Omental fat pad (tissue), 4 donors: Measurements from ENCODE around the gene ADGRG1. TPM values are rescaled to one million over a fixed set of nuclear protein-coding genes. Genes with fewer than 3 reads are reported as not detected.

Experiments used
- ATAC-seq: fragments of 150-250 bp; one replicate; pipeline ENCODE4 v1.9.1; 2016; ENCODE audit warnings: mild to moderate bottlenecking, moderate library complexity; ENCODE audit not compliant: low FRiP score
- DNase-seq: peaks from one replicate; pipeline ENCODE4 v3.0.0-alpha.2; 2019; ENCODE audit warnings: low spot score
- total RNA-seq, 4 donors: library from RNA; depleted of rRNA; stranded (reverse); fragments of >200 nt; gene quantifications; one replicate each; pipeline ENCODE4 v1.1.0, GENCODE V29; 2016
- TF ChIP-seq, protein P1 (sequence below), 3 donors: fragments of 450-650 bp; IDR thresholded peaks; one replicate each; pipeline ENCODE4 v1.5.1; 2016 to 2017; ENCODE audit warnings: antibody characterized with exemption in 3 of 3, mild to moderate bottlenecking in 3 of 3, moderate library complexity in 2 of 3

Gene ADGRG1
- total RNA-seq, 4 donors from 2014 or later, result 15.3 to 99.1 (median 70.5) TPM

DNA sequence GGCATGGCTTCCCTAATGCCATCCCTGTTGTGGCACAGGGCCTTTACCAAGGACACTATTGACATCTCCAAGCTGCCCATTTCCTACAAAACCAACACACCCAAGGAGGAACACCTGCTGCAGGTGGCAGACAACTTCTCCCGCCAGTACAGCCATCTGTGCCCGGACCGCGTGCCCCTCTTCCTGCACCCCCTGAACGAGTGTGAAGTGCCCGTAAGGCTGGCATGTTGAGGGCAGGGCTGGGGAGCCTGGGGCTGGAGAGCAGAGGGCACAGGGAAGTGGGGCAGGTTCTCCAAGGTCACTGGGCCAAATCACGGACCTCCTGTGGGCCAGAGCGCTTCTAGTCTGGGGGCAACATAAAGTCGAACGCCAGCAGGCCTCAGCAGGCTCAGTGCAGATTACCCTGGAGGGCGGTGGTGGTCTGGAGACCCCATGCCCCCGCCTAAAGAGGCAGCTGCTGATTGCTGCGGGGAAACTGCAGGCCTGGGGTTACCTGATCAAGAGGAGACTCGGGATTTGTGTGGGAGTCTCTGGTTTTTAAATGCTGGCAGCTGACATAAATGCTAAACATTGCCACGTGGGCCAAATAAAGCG, 70.5 kb downstream of the ADGRG1 start:
- ATAC-seq, result no peak
- TF ChIP-seq, protein P1, sequence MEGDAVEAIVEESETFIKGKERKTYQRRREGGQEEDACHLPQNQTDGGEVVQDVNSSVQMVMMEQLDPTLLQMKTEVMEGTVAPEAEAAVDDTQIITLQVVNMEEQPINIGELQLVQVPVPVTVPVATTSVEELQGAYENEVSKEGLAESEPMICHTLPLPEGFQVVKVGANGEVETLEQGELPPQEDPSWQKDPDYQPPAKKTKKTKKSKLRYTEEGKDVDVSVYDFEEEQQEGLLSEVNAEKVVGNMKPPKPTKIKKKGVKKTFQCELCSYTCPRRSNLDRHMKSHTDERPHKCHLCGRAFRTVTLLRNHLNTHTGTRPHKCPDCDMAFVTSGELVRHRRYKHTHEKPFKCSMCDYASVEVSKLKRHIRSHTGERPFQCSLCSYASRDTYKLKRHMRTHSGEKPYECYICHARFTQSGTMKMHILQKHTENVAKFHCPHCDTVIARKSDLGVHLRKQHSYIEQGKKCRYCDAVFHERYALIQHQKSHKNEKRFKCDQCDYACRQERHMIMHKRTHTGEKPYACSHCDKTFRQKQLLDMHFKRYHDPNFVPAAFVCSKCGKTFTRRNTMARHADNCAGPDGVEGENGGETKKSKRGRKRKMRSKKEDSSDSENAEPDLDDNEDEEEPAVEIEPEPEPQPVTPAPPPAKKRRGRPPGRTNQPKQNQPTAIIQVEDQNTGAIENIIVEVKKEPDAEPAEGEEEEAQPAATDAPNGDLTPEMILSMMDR (IDR thresholded peaks at IDR 0.05), result no peak
- no peak for DNase-seq

DNA sequence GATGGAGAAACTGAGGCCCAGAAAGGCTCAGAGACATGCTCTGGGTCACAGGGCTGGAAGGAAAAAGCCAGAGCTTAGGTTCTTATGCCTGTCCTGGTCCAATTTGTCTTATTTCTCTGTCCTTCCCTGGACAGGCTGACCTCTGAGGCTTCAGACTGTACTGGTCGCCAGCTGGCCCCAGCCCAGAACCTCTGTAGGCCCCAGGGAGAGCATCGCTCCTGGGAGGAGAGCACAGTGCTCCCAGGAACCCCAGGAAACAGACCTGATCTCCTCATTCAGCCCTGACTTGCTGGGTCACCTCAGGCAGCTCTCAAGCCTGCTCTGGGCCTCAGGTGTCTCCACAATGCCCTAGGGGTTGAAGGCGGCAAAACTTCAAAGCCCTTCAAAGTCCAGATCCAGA, 71.1 kb downstream of the ADGRG1 start:
- ATAC-seq (no peak), DNase-seq (no peak)
- TF ChIP-seq, protein P1 (IDR thresholded peaks at IDR 0.05), result no peak

DNA sequence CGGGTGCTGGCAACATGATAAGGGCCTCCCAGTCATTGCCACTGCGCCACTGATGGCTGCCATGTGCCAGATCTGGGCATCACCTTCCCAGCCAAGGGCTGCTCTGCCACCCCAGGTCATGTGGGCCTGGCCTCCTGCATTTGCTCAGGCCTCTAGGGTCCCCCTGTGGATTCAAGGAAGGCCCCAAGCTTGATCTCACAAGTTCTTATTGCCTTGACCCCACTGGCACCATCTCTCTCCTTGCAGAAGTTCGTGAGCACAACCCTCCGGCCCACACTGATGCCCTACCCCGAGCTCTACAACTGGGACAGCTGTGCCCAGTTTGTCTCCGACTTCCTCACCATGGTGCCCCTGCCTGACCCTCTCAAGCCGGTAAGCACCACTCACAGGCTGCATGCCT, 71.5 kb downstream of the ADGRG1 start:
- ATAC-seq (no peak), DNase-seq (no peak)
- TF ChIP-seq, protein P1 (IDR thresholded peaks at IDR 0.05), result no peak

DNA sequence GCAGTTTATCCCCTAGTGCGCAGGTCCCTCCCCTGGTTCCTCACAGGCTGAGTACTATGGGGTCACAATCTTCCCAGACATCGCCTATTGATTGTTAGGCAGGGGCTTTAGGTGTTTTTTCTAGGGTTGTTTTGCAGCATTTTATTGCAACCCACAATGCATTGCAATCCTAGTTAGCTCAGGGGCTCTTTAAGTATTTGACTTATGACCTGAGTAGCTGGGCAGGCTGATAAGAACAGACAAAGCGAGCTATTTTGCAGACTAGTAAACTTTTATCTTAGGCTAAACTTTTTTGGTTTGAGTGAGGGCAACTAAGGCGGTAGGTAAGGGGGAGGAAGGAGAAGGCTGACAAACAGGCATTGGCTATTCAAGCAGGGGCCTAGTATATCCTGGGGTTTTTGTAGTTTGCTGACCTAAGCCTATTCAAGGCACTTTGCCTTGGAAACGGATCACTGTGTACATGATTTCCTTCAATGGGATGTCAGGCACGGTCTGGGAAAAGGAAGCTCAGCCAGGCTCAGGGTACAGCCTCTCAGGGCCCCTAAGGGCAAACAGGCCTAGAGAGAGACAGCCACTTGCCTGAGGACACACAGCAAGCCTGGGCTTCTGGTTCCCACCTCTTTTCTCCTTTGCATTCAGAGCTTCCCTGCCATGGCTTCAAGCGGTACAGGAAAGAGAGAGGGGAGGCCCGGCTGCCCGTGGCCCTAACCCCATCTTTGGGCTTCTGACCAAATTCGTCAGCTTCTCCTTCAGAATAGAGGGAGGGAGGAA, 72.5 kb downstream of the ADGRG1 start:
- no peak for DNase-seq
- ATAC-seq, result no peak
- TF ChIP-seq, protein P1 (IDR thresholded peaks at IDR 0.05), result no peak

DNA sequence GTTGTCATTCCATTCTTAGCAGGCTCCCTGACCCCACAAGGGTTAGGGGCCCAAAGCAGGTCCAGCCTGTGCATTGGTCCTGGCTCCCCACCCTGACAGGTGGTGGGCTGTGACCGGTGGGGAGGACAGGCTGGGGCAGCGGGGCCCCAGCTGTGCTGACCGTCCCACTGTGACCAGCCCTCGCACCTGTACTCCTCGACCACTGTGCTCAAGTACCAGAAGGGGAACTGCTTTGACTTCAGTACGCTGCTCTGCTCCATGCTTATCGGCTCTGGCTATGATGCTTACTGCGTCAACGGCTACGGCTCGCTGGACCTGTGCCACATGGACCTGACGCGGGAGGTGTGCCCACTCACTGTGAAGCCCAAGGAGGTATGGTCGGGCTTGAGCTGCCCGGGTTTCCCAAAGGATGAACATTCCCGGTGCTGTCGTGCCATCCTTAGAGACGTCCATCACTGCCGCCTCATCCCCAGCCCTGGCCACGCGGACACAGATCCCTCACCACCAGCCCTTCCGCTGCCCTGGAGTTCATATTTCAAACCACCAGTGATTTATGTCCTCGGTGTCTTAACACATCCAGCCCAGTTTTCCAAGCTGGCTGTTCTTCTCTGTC, 73.4 kb downstream of the ADGRG1 start:
- TF ChIP-seq, protein P1 (IDR thresholded peaks at IDR 0.05), result no peak
- ATAC-seq (peak; percentile 79), DNase-seq (no peak)

DNA sequence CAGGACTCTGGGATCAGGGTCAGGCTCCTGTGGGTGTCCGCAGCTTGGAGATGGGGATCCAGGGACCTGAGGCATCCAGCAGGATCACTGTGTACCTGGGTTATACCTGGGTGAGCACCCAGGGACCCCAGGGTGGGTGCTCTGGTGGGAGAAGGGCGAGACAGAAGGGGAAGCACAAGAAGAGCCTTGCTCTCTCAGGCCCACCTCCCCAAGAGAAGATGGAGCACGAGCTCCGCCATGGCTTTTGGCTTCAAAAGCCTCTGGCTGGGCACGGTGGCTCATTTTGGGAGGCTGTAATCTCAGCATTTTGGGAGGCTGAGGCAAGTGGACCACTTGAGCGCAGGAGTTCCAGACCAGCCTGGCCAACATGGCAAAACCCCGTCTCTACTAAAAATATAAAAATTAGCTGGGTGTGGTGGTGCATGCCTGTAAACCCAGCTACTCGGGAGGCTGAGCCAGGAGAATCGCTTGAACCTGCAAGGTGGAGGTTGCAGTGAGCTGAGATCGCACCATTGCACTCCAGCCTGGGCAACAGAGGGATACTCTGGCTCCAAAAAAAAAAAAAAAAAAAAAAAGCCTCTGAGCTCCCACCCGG, 75.1 kb downstream of the ADGRG1 start:
- TF ChIP-seq, protein P1 (IDR thresholded peaks at IDR 0.05), result no peak
- no peak for DNase-seq
- ATAC-seq, result no peak
